Measurements from ENCODE around the gene AGO4. TPM values are rescaled to one million over a fixed set of nuclear protein-coding genes. Genes with fewer than 3 reads are reported as not detected.
"Not testable (repeated sequence)": the region's sequence is repeated elsewhere in the genome, so short reads cannot be mapped to it uniquely, and the experiment has no call there.

AGO4 gene
- total RNA-seq, result 19.8 TPM

GRCh38 chr1:35807614-35808449 lies at the start of gene AGO4:
AGO4 (plus strand) TSS chr1:35808016; CDS start chr1:35808417, 401 bp downstream.
- DNase-seq, result peak; percentile 75

GRCh38 chr1:35762141-35762540 lies 45.7 kb upstream of the AGO4 start:
- DNase-seq, result no peak

- no peak for DNase-seq
These were observed 44.6 kb upstream of the AGO4 start for GRCh38 chr1:35763201-35763600.

- DNase-seq, result no peak
These were observed 43.5 kb upstream of the AGO4 start for GRCh38 chr1:35764283-35764682.

- DNase-seq, result peak; percentile 7
These were observed 39.2 kb upstream of the AGO4 start for GRCh38 chr1:35768350-35769187.

- DNase-seq, result peak; percentile 97
These were observed 38.5 kb upstream of the AGO4 start for GRCh38 chr1:35769188-35769758.

- DNase-seq, result no peak
These were observed 34.1 kb upstream of the AGO4 start for GRCh38 chr1:35773711-35774110.

GRCh38 chr1:35776172-35776571 lies 31.6 kb upstream of the AGO4 start:
- DNase-seq, result not testable (repeated sequence)

- no peak for DNase-seq
These were observed 30.7 kb upstream of the AGO4 start for GRCh38 chr1:35777109-35777508.

- no peak for DNase-seq
These were observed 24.7 kb upstream of the AGO4 start for GRCh38 chr1:35783055-35783583.

GRCh38 chr1:35784364-35784763 lies 23.5 kb upstream of the AGO4 start:
- not testable (repeated sequence) for DNase-seq

GRCh38 chr1:35788139-35788538 lies 19.7 kb upstream of the AGO4 start:
- DNase-seq, result no peak

- DNase-seq, result no peak
These were observed 17.1 kb upstream of the AGO4 start for GRCh38 chr1:35790670-35791069.

- no peak for DNase-seq
These were observed 12.5 kb upstream of the AGO4 start for GRCh38 chr1:35795295-35795694.

- no peak for DNase-seq
These were observed 10.4 kb upstream of the AGO4 start for GRCh38 chr1:35797380-35797779.

GRCh38 chr1:35798019-35798418 lies 9.8 kb upstream of the AGO4 start:
- DNase-seq, result not testable (repeated sequence)

GRCh38 chr1:35800167-35800887 lies 7.5 kb upstream of the AGO4 start:
- not testable (repeated sequence) for DNase-seq

- DNase-seq, result peak; percentile 44
These were observed 766 bp downstream of the AGO4 start for GRCh38 chr1:35808450-35809113.

- peak; percentile 7 for DNase-seq
These were observed 1.6 kb downstream of the AGO4 start for GRCh38 chr1:35809114-35810095.

All from tongue (tissue), 2 donors.